NCI-H146 treated with DMSO at 0.1 percent for 48 hours (cell line): ENCODE measurements around the gene CDC42BPA.

ENCODE experiments used
- DNase-seq: peaks from one replicate; lab custom pipeline; 2025; ENCODE audit not compliant: unreplicated experiment; lab: John Stamatoyannopoulos, UW

The CDC42BPA gene

DNA sequence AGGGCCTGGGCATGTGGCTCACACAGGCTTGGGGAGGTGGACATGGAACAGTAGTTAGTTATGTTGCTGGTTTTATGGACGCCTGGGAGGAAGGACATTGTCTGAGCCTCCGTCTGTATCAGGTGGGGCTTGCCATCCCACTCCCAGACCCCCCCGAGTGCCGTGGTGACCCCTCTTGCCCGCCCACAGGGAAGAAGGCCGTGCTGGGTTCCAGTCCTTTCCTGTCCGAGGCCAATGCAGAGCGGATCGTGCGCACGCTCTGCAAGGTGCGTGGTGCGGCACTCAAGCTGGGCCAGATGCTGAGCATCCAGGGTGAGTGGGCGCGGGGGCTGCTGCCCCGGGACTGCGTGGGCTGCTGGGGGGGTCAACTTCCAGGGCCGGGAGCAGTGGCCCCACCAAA, 336.5 kb downstream of the CDC42BPA start:
- DNase-seq, result no peak

DNA sequence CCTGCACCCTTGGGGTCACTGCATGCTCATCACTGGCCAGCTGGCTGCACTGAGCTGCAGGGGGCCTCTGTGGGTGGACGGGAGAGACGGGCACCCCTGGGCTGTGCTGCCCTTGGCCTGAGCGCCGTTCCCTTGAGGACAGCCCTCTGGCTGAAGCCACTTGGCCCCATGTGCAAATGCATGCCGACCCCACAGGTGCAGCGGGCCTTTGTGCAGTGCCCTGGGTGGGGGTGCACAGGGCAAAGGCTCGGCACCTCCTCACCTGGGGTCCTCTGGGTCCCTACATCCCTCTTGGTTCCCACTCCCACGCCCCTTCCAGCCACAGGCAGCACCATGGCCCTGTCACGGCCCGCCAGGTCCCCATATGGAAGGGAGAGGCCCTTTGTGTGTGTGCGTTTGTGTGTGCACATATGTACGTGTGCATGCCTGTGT, 336.9 kb downstream of the CDC42BPA start:
- no peak for DNase-seq

DNA sequence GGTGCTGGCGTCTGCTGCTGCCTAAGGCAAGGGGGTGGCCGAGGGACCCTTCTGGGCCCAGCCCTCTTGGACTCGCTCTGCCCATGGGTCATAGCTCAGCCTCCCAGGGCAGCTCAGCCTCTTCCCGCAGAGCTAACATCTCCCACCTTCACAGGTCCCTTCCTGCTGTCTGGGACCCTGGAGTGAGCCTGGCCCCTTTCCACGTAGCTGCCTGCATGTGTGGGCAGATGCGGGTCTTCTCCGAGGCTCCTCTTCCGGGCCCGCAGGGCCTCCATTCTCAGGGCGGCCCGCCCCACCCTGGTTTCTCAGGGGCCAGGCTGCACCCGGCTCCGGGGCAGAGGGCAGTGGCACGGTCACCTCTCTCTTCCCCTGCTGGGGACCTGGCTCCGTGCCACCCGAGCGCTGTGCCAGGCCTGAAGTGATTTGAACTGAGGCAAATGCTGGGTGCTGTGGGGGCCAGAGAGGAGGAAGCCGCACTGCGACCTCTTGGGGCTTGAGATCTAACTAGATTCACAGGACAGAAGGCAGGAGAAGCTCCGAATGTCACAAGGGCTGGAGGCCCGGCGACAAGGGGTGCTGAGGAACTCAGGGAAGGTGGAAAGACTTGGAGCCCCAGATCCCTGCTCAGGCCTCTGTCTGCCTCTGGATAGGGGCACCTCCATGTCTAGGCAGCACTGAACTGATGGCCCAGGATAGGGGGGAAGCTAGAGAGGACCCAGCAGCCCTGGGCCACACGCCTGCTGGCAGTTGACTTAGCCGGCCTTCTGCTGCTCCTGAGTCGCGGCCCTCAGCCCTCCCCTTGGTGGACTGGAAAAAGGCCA, 337.5 kb downstream of the CDC42BPA start:
- no peak for DNase-seq

DNA sequence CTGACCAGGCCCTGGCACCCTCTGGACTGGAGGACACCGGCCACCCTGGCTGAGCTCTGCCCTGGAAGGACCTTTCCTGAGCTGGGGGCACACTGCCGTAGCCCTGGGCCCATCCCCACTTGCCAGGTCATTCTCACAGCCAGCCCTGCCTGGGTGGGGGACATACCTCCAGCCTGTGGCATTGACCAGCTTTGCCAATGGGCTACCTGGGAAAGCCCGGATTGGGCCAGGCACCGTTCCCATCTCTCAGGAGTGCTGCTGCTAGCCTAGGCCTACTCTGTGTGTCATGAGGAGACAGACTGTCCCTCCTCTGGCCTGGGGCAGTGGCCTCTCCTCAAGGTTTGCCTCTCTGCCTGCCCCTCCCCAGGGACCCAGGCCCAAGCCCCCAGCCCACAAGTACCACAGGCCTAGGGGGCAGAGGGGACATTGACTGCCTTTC, 338.2 kb downstream of the CDC42BPA start:
- DNase-seq, result no peak

- DNase-seq, result no peak
These were observed 338.7 kb downstream of the CDC42BPA start for GRCh38 chr1:226979517-226980121.

GRCh38 chr1:226979115-226979516, 339.2 kb downstream of the CDC42BPA start:
- no peak for DNase-seq

DNA sequence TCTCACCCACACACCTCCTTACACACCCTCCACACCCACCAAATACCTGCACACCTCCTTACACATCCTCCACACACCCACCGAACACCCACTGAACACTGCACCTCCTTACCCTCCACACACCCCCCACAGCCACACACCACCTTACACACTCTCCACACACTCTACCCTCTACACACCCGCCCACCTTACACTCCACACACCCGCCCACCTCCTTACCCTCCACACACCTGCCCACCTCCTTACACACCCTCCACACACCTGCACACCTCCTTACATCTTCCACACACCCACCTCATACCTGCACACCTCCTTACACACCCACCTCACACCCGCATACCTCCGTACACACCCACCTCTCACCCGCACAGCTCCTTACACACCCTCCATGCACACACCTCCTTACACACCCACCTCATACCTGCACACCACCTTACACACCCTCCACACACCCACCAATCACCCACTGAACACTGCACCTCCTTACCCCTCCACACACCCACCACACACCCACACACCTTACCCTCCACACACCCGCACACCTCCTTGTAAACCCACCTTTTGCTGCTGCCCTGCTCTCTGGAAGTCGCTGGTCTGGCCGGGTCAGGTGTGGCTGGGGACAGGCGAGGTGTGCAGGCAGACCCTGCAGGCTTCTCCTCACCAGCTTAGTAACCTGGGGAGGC, 339.7 kb downstream of the CDC42BPA start:
- no peak for DNase-seq

DNA sequence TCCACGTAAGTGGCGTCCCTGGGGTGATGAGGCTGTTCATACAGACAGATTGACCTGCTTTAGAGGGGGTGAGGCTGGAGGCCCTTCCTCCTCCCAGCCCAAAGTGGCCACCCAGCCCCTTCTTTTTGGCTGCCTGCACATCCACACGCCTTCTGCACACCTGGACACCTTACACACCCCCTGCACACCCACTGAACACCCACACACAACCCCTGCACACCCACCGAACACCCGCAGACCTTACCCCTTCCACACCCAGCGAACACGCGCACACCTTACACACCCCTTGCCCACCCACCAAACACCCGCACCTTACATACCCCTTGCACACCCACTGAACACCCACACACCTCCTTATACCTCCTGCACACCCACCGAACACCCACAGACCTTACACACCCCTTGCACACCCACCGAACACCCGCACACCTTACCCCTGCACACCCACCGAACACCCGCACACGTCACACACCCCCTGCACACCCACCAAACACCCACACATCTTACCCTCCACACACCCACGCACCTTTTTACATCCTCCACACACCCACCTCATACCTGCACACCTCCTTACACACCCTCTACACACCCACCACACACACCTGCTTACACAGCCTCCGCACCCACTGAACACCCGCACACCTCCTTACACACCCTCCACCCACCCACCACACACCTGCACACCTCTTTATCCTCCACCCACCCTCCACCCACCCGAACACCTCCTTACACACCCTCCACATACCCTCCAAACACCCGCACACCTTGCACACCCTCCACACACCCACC, 340.5 kb downstream of the CDC42BPA start:
- DNase-seq, result no peak

DNA sequence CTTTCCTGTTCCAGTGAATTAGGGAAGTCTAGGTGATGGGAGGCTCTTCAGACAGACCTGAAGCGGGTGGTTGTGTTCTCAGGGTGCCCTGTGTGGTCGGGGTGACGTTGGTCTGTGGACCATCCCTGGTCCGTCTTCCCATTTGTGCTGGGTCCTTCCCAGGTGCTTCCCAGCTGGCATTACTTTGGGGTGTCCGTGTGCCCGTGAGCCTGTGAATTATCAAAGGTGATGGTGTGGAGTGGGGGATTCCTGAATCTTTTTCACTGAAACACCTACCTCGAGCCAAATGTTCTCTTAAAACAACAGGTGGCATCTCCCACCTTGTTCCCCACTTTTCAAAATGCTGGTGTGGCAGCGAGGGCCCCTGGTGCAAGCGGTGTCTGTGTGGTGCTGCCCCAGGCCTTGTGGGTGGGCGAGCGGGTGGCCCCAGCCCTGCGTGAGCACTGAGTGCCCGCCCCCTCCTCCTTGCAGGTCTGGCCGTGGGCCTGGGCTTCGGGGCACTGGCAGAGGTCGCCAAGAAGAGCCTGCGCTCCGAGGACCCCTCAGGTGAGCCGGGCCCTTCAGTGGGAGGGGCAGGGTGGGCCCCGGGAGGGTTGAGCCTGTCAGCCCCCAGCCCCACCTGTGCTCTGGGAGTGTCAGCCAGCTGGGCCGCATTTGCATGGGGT, 341.2 kb downstream of the CDC42BPA start:
- DNase-seq, result no peak

GRCh38 chr1:226976276-226976977, 341.9 kb downstream of the CDC42BPA start:
- no peak for DNase-seq

DNA sequence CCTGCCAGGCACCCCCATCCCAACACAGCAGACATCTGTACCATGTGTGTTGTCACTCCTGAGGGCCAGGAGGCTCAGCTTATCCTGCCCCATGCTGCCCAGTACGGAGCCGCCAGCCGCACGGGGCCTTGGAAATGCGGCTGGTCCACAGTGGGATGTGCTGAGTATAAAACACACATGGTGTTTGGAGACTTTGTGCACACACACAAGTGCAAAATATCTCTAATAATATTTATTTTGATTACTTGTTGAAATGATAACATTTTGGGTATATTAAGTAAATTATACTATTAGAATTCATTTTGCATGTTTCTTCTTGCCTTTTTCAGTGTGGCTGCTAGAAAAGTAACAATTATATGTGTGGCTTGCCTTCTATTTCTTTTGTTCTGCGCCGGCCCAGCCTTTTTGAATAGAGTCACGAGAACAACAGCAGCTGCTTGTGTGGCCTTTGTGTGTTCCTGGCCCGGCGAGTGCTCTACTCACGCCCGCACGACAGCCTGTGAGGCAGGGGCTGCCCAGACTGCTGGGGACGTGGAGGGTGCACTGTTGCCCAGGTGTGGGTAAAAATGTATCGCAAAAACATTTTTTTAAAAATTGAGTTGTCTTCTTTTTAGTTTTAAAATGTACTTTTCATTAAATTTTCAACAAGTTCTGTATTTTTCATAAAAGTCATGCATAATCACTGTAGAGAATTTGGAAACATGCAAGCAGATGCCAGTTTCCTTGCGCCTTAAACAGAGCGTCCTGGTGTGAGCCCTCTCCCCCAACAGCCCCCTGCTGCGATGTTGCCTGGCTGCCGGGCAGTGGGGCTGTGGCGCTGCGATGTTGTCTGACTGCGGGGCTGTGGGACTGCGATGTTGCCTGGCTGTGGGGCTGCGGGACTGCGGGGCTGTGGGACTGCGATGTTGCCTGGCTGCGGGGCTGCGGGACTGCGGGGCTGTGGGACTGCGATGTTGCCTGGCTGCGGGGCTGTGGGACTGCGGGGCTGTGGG, 342.7 kb downstream of the CDC42BPA start:
- peak; percentile 58 for DNase-seq

GRCh38 chr1:226974544-226975258, 343.6 kb downstream of the CDC42BPA start:
- no peak for DNase-seq

DNA sequence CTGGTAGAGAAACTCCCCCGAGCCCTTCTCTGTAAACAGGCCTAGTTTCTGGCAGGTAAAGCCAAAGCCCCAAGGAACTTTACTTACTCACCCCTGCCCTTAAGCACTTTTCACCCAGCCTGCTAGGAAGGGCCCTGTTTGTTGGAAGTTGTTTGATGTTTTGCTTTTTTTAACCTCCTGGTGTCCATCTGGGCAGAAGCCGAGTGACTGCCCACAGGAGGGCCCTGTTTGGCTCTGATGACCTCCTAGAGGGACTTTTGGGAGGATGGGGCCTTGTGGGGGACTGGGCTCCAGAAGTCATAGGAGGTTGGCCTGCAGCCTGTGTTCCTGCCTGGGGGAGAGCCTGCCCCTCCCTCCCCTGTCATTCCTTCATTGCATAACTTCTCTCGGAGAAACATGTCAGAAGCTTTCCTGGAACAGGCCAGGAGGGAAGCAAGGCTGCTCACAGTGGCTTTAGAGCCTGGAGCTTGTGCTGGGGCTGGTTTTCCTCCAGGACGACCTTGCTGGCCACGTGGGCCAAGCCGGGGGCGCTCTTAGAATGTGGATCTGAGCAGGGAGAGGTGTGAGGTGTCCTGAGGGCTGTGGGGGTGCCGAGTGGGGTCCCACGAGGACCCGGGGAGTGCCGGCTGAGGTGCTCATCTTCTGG, 344.3 kb downstream of the CDC42BPA start:
- DNase-seq, result no peak

GRCh38 chr1:226973371-226973897, 344.9 kb downstream of the CDC42BPA start:
- no peak for DNase-seq

DNA sequence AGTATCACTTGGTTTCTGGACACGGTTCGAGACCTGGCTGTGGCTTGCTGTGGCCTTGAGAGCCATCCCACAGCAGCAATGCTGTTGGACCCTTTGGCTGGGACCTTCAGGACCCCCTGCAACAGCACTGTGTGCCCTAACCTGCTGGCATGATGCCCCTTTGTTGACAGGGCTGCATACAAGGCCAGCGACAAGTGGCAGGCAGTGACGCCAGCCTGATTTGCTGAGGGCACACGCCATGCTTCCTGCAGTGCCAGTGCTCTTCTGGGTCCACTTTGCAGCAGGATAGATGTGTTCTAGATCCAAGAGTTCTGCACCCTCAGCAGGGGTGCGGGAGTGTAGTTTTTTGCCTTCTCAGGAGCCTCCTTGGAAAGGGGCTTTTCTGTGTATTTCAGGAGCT, 345.4 kb downstream of the CDC42BPA start:
- no peak for DNase-seq

DNA sequence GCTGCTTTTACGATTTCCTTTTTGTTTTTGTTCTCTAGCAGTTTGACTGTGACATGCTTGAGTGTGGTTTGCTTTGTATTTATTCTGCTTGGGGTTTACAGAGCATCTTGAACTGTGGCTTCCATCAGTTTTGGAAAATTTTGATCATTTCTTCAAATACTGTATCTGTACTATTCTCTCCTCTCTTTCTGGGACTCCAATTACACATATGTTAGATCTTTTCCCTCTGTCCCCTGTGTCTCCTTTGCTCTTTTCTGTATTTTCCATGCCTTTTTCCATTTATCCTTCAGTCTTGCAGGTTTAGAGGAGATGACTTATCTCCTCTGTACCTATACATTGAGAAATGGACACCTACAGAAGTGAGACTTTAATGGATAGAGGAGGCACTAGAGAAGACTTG, 346.5 kb downstream of the CDC42BPA start:
- no peak for DNase-seq

DNA sequence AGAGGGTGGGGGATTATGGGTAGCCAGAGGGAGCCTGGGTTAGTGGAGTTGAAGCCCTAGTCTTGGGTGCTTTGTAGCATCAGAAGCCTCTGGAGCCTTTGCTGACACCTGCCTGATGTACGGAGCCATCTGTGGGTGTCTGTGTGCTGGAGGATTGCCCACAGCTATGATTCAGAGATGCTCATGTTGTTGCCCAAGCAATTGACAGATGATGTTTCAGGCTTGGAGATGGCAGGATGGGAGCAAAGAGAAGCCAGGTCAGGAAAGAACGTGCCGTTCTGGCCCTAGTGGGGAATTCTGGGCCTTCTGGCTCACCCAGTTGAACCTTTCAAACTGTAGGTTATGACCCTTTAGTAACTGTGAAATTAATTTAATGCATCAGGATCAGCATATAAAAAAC, 350.6 kb downstream of the CDC42BPA start:
- DNase-seq, result no peak
